HG03457 (cell line): ENCODE data around the gene HELZ2.
A peak's percentile ranks its signal among the peaks of the same experiment; 100 is the strongest.
"Not testable (repeated sequence)": the region's sequence is repeated elsewhere in the genome, so short reads cannot be mapped to it uniquely, and the experiment has no call there.

Experiments used
- ATAC-seq: cut with Tn5 transposase; IDR thresholded peaks from one replicate; pipeline ENCODE4 v1.9.1; 2021; ENCODE audit warnings: moderate number of reproducible peaks; ENCODE audit not compliant: unreplicated experiment

Gene HELZ2

DNA sequence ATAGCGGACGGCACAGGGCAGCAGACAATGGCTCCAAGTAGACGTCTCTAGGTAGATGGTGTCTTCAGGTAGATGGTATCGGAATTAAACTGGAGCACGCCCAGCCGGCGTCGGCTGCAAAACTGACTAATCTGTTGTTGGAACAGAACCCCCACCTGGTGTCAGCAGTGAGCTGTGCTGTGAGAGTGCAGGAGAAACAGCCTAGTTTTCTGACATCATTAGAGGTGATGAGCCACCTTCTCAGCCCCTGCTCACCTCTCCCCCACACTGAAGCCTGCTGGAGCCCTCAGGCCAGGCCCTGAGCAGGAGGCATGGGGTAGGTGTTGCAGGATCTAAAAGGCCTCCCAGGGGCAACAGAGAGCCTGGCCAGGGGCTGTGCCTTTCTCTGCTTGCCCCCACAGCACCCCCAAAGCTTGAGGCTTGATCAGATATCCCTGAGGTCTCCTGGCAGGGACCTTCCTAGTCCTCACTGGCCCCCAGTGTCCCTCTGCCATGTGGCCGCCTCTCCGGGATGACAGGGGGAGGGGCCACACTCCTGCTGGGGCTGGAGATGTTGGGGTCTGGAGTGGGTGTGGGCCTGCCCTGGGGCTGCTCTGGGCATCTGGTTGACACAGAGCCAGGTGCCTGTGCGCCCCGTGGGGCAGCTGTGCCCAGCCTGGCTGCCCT lies 6.9 kb upstream of the HELZ2 start:
- no peak for ATAC-seq

DNA sequence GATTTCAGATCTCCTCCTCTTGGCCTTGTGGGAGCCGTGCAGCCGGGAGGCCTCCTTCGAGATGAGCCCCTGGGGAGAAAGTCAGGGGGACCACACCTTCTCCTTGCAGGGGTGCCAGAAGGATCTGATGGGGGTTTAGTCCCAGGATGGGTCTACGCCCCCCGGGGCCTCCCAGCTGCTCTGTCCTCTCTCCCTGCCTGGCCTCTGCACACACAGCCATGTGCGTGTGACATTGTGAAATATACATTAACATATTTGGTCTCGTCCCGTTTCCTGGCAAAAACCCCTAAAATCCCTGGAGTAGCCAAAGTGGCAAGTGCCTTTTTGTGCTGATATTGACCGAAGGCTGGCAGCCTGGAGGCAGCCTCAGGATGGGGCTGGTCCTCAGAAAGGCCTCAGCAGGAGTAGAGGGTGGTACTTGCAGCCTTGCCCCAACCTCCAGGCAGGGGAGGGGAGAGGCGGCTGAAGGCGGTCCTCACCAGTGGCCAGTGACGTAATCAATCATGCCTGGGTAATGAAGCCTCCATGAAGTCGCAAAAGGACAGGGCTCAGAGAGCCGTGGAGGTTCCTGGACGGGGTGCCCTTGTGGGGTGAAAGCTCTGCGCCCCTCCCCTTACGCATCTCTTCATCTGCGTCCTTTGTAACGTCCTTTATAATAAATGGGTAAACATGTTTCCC lies 5.1 kb upstream of the HELZ2 start:
- no peak for ATAC-seq

DNA sequence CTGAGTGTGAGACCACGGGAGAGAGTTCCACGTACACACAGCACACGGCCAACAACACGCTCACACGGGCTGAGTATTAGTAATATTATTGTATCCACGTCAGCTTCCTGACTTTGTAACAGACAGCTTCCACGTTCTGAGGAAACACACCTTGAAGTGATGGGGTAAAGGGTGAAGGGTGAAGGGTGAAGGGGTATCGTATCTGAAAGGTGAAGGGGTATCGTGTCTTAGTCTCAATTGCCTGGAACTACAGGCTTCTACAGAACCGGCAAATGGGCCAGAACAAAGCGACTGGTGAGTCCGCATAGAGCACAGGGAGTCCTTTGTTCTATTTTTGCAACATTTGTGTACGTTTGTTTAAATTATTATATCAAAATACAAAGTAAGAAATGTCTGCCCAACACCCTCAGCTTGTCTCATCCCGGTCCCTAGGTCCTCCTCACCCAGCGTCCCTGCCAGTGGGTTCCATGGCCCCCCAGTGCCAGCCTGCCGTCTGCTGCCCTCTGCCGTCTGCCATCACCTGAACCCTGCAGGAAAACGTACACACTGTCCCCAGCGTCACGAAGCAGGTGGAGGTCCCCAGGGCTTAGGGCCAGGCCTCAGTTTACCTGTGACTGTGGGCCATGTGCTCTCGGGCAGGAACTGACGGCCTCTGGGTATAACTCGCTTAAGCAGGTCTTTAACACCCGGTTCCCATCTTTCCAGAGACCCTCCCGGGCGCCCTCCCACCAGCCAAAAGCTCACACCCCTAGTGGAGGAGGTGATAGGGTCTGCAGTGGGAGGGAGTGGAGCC lies 4.4 kb upstream of the HELZ2 start:
- ATAC-seq: no peak

DNA sequence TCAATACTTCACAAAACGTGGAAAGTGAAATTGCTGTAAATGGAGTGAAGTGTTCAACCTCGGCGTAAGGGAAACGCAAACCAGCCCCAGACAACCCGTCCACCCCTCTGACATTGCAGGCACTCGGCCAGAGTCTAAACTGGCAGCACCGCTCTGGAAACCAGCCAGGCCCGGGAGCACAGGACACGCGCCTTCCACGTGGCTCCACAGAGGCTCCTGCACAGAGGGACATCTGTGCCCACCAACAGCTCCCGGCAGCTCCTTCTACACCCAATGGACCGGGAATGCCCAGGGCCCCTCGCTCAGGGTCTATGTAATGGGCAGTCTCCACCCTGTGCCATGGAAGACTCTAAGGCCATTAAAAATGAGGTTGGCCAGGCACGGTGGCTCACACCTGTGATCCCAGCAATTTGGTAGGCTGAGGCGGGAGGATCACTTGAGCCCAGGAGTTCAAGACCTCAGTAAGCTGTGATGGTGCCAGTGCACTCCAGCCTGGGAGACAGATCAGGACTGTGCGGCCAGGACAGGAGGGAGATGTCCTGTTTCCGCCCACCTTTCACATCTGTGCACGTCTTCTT lies 3.4 kb upstream of the HELZ2 start:
- no peak for ATAC-seq

DNA sequence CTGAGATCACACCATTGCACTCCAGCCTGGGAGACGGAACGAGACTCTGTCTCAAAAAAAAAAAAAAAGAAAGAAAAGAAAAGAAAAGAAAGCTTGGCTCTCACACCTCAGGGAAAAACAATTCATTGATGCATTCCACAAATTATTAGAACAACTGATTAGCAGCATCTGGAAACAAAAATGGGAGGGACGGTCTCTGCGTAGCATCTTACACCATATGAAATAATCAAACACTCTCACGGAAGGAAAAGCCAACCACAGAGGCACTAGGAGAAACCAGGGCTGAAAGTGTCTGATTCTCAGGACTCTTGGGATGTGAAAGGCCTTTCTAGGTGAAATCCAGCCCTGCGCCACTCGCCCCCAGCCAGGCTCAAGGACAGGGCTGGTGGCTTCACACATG lies 2.3 kb upstream of the HELZ2 start:
- no peak for ATAC-seq

DNA sequence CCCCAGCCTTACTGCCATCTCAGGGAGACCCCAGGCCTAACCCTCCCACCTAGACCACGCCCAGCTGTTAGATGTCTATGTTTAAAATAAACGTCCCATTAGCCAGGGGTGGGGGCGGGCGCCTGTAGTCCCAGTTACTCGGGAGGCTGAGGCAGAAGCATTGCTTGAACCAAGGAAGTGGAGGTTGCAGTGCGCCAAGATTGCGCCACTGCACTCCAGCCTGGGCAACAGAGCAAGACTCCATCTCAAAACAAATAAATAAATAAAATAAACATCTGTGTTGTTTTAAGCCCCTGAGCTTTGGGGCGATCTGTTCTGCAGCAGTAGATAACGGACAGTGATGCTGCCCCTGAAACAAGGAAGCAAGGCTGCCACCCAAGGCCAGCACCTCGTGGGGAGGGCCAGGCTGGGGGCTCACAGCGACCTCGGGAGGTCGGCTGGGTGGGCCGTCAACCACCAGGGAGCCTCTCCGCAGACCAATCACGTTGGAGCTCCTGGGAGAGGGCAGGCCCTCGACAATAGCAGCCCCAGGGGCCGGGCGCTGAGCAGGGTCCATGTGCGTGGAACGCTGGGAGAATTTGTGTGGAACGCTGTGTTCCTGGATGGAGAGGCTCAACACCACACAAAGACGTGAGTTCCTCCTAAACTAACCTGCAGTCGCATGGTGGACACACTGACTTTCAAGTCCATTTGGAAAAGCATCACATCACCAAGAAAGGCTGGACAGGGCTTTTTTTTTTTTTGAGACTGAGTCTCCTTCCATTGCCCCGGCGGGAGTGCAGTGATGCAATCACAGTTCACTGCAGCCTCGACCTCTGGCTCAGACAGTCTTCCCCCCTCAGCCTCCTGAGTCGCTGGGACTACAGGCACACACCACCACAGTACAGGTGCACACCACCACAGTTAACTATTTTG lies 1.0 kb upstream of the HELZ2 start:
- no peak for ATAC-seq

DNA sequence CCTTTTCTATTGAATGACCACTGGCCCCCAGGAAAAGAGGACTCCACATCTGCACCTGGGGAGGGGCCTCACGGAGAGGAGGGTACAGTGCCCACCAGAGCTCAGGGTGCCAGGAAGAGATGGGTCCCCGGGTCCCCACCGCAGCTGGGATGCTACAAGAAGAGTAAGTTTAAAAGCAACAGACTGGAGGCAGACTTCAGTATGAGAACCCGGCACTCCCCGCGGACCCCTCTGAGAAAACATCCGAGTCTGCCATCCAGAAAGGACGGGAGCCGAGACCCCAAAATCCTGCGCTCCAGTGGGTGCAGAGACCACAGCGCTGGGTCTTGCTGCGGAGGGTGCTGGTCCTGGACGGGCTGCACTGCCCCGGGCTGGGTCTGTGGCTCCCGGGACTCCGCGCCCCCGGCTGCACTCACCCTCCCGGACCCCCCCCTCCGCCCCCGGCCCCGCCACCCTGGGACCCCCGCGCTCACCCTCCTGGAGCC lies 350 bp downstream of the HELZ2 start:
- no peak for ATAC-seq

DNA sequence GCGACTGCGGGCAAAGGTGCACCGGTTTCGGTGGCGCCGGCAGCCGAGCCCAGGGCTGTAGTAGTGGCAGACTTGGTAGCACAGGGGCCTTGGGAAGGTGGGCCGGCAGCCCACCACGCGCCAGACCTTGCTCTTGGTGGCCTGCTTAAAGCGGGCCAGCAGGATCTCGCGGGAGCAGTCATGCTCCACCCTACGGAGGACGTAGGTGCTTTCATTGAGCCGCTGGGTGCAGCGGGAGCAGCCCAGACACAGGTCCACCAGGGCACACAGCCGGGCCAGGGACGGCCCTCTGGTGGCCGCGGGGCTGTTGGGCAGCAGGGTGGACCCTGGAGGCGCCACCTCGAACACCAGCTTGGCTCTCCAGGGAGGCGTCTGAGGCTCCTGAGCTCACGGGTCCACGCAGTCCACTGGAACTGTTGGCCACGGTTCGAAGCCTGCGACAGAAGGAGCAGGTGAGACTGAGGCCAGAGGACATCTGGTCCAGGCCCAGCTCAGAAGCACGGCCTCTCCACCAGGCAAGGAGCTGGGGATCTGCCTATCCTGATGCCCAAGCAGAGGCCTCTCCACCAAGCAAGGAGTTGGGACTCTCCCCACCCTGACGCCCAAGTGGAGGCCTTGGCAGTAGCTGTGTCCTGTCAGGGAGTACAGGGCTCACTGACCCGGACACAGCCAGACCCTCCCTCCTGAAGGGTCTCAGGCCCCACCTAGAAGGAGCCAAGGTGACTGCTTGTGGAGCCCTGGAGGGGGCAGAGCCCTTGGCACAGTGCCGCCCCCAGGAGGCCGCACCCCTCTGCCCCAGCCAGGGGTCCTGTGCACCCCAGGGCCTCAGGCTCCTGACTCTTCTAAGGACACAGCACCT lies 1.0 kb downstream of the HELZ2 start:
- ATAC-seq: no peak

DNA sequence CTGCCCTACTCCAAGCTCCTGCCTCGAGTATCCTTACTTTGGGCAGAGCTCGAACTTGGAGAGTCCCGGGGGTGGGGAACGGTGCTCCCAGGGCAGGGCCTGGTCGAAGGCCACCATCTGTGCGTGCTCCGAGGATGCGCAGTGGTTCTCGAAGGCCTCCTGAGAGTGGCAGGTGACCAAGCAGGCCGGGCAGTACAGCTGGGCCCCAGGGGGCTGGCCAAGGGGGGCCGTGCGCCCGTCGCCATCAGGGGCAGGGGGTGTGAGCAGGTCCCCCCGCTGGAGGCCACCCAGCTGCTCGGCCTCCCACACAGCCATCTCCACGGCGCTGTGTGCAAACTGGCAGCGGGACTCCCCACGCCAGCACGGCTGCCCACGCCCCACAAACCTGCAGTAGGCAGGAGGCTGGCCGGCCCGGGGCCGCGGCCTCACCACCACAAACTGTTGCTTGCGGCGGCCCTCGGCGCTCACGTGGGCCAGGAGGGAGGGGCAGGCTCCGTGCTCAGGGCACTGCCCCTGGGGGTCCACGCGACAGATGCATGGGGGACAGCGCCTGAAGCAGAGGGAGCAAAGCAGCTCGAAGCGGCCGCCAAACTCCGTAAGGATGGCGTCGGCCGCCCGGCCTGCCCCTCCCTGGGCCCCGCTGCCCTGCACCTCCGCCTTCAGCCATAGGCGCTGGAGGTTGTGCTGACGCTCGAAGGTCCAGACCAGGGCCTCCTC lies 1.8 kb downstream of the HELZ2 start:
- no peak for ATAC-seq

DNA sequence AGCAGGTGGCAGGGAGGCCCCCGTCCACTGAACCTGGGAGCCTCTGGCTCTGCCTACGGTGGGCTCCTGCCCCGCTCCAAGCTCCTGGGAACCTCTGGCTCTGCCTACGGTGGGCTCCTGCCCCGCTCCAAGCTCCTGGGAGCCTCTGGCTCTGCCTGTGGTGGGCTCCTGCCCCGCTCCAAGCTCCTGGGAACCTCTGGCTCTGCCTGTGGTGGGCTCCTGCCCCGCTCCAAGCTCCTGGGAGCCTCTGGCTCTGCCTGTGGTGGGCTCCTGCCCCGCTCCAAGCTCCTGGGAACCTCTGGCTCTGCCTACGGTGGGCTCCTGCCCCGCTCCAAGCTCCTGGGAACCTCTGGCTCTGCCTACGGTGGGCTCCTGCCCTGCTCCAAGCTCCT lies 3.0 kb downstream of the HELZ2 start:
- not testable (repeated sequence) for ATAC-seq

DNA sequence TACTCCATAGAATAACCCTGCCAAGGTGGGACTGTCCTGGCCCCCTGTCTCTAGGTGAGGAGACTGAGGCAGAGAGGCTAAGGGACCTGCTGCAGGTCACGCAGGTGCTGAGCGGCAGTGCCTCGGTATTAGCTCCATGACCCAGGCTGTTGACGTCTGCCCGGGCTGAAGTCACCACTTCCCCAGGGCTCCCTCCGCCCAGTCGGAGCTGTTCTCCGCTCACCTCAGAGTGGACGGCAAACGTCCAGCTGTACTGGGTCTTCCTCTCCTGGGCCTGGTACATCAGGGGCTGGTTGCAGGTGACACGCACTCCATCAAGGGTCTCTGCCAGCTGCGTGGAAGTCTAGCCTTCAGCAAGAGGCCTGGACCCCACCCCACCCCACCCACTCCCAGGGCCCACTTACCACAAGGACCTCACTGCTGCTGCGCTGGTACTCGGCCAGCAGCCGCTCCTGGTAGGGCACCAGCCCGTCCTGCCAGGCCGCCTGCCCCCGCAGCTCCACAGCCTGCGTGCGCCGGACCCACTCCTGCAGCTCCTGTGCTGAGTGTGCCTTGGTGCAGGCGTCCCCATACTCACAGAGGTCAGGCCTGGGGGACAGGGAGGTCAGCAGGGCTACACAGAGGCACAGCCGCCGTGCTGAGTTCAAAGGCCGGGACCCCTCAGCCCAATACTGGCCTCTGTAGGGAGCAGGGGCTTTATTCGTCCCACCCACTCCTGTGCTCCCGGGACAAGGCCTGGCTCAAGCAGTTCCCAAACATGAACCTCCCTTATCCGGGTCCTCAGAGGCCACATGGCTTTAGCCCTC lies 3.6 kb downstream of the HELZ2 start:
- no peak for ATAC-seq

DNA sequence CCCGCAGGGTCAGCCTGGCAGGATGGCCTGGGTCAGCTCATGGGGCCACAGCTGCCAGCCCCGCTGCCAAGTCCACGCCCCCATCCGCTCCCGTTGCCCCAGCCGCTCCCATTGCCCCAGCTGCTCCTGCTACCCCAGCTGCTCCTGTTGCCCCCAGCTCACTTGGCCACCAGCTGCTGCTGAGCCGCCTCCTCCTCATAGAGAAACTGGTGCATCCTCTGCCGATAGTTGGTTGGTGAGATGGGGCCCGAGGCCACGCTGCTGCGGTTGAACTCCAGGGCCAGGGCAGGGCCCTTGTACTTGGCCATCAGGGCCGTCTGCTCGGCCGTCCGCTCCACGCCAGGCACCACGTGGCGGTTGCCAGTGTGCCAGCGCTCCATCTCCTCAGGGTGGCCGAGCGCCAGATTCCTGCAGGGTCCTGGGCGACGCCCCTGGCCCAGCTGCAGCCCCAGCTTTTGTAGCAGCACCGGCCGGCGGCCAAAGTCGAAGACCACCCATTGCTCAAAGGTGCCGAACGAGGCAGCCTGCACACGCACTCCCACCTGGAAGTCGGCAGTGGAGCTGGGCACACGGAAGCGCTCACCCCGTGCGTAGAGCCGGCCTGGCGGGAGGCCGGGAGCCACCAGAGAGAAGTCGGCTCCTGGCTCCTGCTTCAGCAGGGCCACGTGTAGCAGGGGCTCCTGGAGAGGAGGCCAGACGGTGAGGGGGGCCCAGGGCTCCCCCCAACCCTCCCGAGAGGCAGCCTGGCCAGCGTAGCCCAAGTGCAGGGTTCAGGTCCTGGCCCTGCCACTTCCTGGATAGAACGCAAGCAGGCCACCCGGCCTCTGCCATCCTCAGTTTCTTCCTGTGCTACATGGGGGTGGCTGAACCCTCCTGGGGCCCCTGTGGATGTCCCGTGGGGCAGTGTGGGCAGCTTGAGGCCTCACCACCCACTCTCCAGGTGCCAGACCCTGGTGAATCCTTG lies 4.8 kb downstream of the HELZ2 start:
- no peak for ATAC-seq

DNA sequence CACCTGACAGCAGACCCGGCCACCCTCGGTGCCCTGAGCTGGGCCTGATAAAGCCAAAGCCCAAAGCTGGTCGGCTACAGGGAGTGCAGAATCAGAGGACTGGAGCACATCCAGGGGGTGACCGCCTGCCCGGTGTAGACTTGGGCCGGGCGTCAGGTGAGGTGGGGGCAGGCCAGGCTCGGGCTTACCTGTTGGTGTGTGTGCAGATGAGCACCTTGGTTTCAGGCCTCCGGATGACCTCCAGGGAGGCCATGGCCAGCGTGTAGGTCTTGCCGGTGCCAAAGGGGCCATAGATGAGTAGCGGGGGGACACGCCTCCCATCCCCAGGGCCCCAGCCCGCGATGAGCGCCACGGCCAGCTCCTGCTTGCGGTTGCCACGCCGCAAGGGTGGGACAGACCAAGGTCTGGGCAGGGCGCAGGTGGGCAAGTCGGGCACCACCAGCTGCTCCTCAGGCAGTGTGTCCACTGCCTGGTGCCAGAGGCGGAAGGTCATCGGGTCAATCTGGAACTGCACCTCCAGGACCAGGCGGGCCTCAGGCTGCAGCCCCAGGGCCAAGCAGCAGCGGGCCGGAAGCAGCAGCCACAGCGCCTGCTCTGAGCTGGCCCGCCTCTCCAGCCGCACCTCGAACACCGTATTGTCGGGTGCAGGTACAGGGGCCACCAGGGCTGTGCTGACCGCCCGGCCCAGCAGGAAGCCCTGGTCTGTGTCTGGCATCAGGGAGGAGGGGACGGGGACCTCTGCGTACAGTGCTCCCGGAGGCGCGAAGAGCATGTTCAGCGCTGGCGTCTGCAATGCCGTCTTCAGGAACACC lies 5.7 kb downstream of the HELZ2 start:
- ATAC-seq: no peak

DNA sequence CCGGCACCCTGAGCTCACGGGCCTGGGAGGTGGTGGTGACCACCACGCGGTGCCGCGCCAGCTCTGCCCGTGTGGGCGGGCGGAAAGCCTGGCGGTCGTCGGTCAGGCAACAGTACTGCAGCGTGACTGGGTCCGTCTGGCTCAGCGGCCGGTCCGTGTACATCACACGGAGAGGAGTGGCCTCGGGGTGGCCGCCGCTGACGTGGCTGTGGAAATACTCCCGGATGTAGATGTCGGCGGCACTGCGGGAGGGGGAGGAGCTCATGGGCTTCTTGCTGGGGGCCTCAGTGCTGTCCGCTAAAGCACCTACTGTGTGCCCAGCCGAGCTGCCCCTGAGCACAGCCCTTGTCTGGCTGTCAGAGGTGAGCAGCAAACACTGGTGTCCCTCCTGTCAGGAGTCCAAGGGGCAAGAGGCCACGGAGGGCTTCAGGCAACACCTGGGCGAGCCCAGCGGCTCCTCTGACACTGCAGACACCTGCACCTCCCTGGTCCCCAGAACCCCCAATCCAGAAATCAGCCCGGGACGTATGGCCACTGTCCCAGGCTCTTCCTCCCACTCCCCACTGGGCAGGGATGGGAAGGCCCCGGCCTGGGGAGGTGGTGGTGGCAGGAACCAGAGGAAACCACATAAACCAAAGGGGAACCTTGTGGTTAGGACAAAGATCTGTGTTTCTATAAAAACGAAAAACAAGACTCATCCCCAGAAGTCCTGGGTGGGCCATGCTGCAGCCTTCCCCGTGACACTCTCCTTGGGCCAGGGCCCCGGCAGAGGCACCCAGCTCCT lies 6.5 kb downstream of the HELZ2 start:
- ATAC-seq: peak; percentile 48

DNA sequence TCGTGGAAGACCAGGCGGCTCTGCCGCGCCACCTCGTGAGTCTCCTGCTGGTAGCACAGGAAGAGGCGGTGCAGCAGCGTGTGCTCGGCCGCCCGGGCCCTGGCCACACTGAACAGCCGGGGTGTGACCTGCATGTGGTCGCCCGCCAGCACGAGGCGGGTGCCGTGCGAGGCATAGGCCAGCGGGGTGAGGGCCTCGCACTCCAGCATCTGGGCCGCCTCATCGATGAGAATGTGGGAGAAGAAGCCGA lies 7.0 kb downstream of the HELZ2 start:
- no peak for ATAC-seq
